Keratinocyte (primary cell): ENCODE results near the gene NPIPA7. TPM values are rescaled to one million over a fixed set of nuclear protein-coding genes. Genes with fewer than 3 reads are reported as not detected.
"Not testable (repeated sequence)": the region's sequence is repeated elsewhere in the genome, so short reads cannot be mapped to it uniquely, and the experiment has no call there.

Experiments used
- DNase-seq: peaks from one replicate; pipeline ENCODE4 v3.0.0-alpha.2; 2011; ENCODE audit warnings: low read depth, missing footprints, low spot score
- FAIRE-seq: peaks from 2 replicates; lab custom pipeline; 2011; peaks lifted over from hg19 to GRCh38; lab: Jason Lieb, UNC
- H2AFZ ChIP-seq: 2 replicates; pipeline ENCODE4 v1.6.0; 2012; ENCODE audit warnings: low read length, control low read depth, inconsistent platforms; ENCODE audit not compliant: control insufficient read depth
- H3K27ac ChIP-seq: 2 replicates; pipeline ENCODE4 v1.5.1; 2011; ENCODE audit warnings: low read length; ENCODE audit not compliant: control insufficient read depth, insufficient read depth
- H3K27me3 ChIP-seq: 3 replicates; pipeline ENCODE4 v1.6.0; 2011; ENCODE audit warnings: low read length; ENCODE audit not compliant: control insufficient read depth, insufficient read depth; ENCODE audit errors: extremely low read depth
- H3K36me3 ChIP-seq, 2 experiments: 2 replicates in 1 of 2; 3 replicates in 1 of 2; pipeline ENCODE4 v1.5.1; 2011; ENCODE audit warnings: low read length in 2 of 2, mild to moderate bottlenecking in 1 of 2; ENCODE audit not compliant: control insufficient read depth in 2 of 2, insufficient read depth in 2 of 2; ENCODE audit errors: extremely low read depth in 1 of 2
- H3K4me1 ChIP-seq: 3 replicates; pipeline ENCODE4 v1.5.1; 2011; ENCODE audit warnings: low read length; ENCODE audit not compliant: control insufficient read depth, insufficient read depth; ENCODE audit errors: extremely low read depth
- H3K4me2 ChIP-seq: 3 replicates; pipeline ENCODE4 v1.6.0; 2011; ENCODE audit warnings: low read depth, low read length; ENCODE audit not compliant: control insufficient read depth, insufficient read depth; ENCODE audit errors: extremely low read depth
- H3K4me3 ChIP-seq, 3 experiments: fragments of 200-600 bp in 1 of 3; sonication (generic) in 1 of 3; 2 replicates in 2 of 3; 3 replicates in 1 of 3; pipeline ENCODE4 v1.5.1; 2011 to 2016; ENCODE audit warnings: low read length in 3 of 3, mild to moderate bottlenecking in 3 of 3, control low read depth in 2 of 3, inconsistent platforms in 1 of 3, low read depth in 1 of 3, mixed read lengths in 1 of 3, mixed run types in 1 of 3, moderate library complexity in 1 of 3; ENCODE audit not compliant: control insufficient read depth in 2 of 3, insufficient read depth in 2 of 3; ENCODE audit errors: extremely low read depth in 1 of 3
- H3K79me2 ChIP-seq: 2 replicates; pipeline ENCODE4 v1.6.0; 2012; ENCODE audit warnings: low read length; ENCODE audit not compliant: control insufficient read depth, insufficient read depth
- H3K9ac ChIP-seq: 3 replicates; pipeline ENCODE4 v1.6.0; 2011; ENCODE audit warnings: low read length; ENCODE audit not compliant: control insufficient read depth, insufficient read depth; ENCODE audit errors: extremely low read depth
- H3K9me1 ChIP-seq: 3 replicates; pipeline ENCODE4 v1.6.0; 2011; ENCODE audit warnings: low read length; ENCODE audit not compliant: control insufficient read depth, insufficient read depth; ENCODE audit errors: extremely low read depth
- H3K9me3 ChIP-seq: 2 replicates; pipeline ENCODE4 v1.5.1; 2012; ENCODE audit warnings: low read depth, low read length; ENCODE audit not compliant: control insufficient read depth
- H4K20me1 ChIP-seq: 3 replicates; pipeline ENCODE4 v1.6.0; 2011; ENCODE audit warnings: low read length; ENCODE audit not compliant: control insufficient read depth, insufficient read depth; ENCODE audit errors: extremely low read depth
- dilution Hi-C: fragments of 300-500 bp; cut with MboI; formaldehyde crosslinking; loops from one replicate; pipeline ENCODE4 v1.7.0; 2020; ENCODE audit warnings: low sequenced_read_pairs; ENCODE audit not compliant: extremely low pct_ligation_motif_present
- polyA plus RNA-seq, 5 experiments: library from polyadenylated mRNA; depleted of rRNA in 3 of 5; stranded (reverse) in 3 of 5; stranded (forward) in 1 of 5; unstranded in 1 of 5; fragments of >200 nt; gene quantifications; 1 replicate in 1 of 5; 2 replicates in 3 of 5; 3 replicates in 1 of 5; pipeline versions ENCODE4 v1.2.1 to v1.2.3, GENCODE V29; 2011 to 2012; ENCODE audit warnings: missing spikeins in 2 of 5, low read depth in 1 of 5, low replicate concordance in 1 of 5

NPIPA7 gene
- polyA plus RNA-seq, 1 donor (not counting 4 experiments of a cell fraction or from before 2014, with no cell fraction given): 20.5 TPM

DNA sequence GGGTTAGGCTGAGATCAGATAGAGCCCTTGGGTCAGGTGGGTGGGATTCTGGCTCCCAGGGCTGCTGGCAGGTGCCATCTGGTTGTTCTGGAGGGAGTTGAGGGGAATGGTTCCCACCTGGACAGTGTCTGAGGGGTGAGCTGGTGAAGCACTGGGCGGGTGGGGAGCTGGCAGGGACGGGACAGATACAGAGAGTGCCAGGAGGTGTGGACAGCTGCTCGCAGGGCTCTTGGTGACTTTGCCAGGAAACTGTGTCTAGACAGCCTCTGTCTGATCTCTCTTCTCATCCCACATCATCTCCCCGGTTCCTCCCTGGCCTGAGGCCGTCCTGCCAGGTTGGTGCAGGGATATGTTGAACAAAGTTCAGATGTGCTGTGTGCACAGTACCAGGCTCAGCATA is 38.1 kb downstream of the NPIPA7 start:
- H3K9me1 ChIP-seq, dilution Hi-C loops, H3K27me3 ChIP-seq, H3K4me1 ChIP-seq, H3K79me2 ChIP-seq, H3K27ac ChIP-seq, H3K36me3 ChIP-seq, H3K9me3 ChIP-seq, H4K20me1 ChIP-seq, H3K4me3 ChIP-seq, DNase-seq, H2AFZ ChIP-seq, FAIRE-seq, H3K4me2 ChIP-seq, H3K9ac ChIP-seq: not testable (repeated sequence)

GRCh38 chr16:16417914-16418544 is 39.1 kb downstream of the NPIPA7 start:
- DNase-seq, H2AFZ ChIP-seq, H3K4me1 ChIP-seq, H3K4me2 ChIP-seq, H3K27me3 ChIP-seq, H3K79me2 ChIP-seq, H3K36me3 ChIP-seq, H4K20me1 ChIP-seq, H3K9me3 ChIP-seq, H3K27ac ChIP-seq, H3K9ac ChIP-seq, FAIRE-seq, H3K4me3 ChIP-seq, H3K9me1 ChIP-seq, dilution Hi-C loops: not testable (repeated sequence)

- dilution Hi-C loops, H3K9me1 ChIP-seq, H3K4me2 ChIP-seq, FAIRE-seq, H3K4me1 ChIP-seq, H3K27ac ChIP-seq, H3K9me3 ChIP-seq, H3K36me3 ChIP-seq, DNase-seq, H2AFZ ChIP-seq, H3K4me3 ChIP-seq, H3K79me2 ChIP-seq, H4K20me1 ChIP-seq, H3K9ac ChIP-seq, H3K27me3 ChIP-seq: not testable (repeated sequence)
Measured at GRCh38 chr16:16420515-16420914, 41.6 kb downstream of the NPIPA7 start.

DNA sequence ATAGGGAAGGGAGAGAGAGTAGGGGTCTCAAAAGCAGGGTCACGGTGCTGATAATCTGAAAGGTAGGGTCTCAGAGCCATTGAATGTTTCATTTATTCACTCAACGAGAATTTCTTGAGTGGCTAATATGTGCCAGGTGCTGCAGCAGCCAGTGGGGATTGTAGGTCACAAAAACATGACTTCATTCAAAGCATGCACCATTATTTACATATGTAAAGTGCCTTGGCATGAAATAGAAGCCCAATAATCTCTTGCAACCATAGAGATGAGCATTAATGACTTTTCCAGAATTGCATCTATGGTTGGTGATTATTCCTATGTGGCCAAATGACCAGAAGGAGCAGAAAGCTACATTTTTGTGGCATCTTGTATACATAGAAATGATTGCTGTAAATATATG is 46.2 kb downstream of the NPIPA7 start:
- H3K9me1 ChIP-seq, FAIRE-seq, H3K27me3 ChIP-seq, H4K20me1 ChIP-seq, H3K36me3 ChIP-seq, H3K9ac ChIP-seq, H3K9me3 ChIP-seq, dilution Hi-C loops, H3K27ac ChIP-seq, H3K79me2 ChIP-seq, DNase-seq, H3K4me2 ChIP-seq, H2AFZ ChIP-seq, H3K4me1 ChIP-seq, H3K4me3 ChIP-seq: not testable (repeated sequence)

DNA sequence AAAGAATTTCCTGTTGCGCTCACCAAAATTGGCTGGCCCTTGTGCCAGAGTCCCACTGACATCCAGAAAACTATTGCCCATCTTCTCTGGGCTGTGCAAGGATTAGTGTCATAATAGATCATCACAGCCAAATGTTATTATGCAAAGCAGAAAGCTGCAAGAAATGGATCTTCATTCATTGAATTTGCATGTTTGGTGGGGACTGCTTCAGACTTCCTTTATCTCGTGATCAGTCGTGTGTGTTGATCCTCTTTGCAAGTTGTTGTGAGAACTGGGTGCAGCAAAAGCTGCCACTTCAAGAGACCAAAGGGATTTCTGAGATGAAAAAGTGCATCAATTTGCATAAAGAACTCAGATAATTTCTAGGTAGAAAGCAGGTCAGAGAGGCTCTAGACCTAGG is 52.2 kb downstream of the NPIPA7 start:
- H3K4me1 ChIP-seq, H3K4me3 ChIP-seq, H3K9me1 ChIP-seq, H3K79me2 ChIP-seq, DNase-seq, FAIRE-seq, H3K27ac ChIP-seq, H3K9me3 ChIP-seq, dilution Hi-C loops, H3K9ac ChIP-seq, H4K20me1 ChIP-seq, H3K4me2 ChIP-seq, H2AFZ ChIP-seq, H3K36me3 ChIP-seq, H3K27me3 ChIP-seq: not testable (repeated sequence)
